ENCODE data around the gene GPR137B.

DNA sequence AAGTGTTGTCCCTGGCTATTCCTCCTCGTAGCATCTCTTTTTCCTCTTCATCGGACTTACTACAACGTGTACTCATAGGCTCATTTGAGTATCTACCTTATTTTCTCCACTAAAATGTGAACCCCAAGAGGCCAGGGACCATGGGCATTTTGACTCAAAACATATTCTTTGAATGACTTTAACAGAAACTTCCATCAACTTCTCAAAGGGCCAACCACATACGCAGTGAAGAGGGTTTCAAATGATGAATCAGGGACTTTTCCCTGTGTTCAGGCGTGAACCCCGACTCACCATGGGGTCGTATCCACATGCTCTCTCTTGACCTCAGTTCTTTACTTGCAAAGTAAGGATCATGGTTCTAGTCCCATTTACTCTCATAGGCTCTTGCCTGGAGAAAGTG is 20.2 kb upstream of the GPR137B start:
- TF ChIP-seq RAD21 (IDR thresholded peaks at IDR 0.05; ENCODE audit: low read depth), result no peak
- TF ChIP-seq, protein P1, sequence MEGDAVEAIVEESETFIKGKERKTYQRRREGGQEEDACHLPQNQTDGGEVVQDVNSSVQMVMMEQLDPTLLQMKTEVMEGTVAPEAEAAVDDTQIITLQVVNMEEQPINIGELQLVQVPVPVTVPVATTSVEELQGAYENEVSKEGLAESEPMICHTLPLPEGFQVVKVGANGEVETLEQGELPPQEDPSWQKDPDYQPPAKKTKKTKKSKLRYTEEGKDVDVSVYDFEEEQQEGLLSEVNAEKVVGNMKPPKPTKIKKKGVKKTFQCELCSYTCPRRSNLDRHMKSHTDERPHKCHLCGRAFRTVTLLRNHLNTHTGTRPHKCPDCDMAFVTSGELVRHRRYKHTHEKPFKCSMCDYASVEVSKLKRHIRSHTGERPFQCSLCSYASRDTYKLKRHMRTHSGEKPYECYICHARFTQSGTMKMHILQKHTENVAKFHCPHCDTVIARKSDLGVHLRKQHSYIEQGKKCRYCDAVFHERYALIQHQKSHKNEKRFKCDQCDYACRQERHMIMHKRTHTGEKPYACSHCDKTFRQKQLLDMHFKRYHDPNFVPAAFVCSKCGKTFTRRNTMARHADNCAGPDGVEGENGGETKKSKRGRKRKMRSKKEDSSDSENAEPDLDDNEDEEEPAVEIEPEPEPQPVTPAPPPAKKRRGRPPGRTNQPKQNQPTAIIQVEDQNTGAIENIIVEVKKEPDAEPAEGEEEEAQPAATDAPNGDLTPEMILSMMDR (IDR thresholded peaks at IDR 0.05 in 2 of 3, conservative IDR thresholded peaks at IDR 0.05 in 1 of 3; ENCODE audit: borderline replicate concordance in 1 of 3, insufficient read depth in 1 of 3, low read depth in 2 of 3, low read length in 2 of 3), result no peak

Measured in HCT116 (cell line).